GM18909 (cell line): ENCODE data around the gene PHAX.
"Not testable (repeated sequence)": the region's sequence is repeated elsewhere in the genome, so short reads cannot be mapped to it uniquely, and the experiment has no call there.

ENCODE experiments used
- ATAC-seq: cut with Tn5 transposase; IDR thresholded peaks from one replicate; pipeline ENCODE4 v1.9.1; 2021; ENCODE audit warnings: mild to moderate bottlenecking; ENCODE audit not compliant: unreplicated experiment, poor library complexity

The PHAX gene

GRCh38 chr5:126599971-126600630, 646 bp upstream of the PHAX start:
- ATAC-seq, result not testable (repeated sequence)

- ATAC-seq, result no peak
Observed at GRCh38 chr5:126603402-126603991, 2.8 kb downstream of the PHAX start.

DNA sequence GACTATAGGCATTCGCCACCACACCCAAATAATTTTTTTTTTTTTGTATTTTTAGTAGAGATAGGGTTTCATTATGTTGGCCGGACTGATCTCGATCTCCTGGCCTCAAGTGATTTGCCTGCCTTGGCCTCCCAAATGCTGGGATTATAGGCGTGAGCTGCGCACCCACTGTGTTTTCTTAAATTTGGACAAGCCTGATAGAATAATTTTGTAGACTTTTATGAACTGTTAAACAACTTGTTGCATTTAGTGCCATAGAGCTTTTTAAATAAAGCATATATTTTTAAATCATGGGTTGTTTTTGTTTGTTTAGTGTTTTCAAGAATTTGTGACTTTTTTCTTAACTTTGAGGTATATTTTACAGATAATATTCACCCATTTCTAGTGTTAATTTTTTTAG, 4.8 kb downstream of the PHAX start:
- ATAC-seq, result no peak

DNA sequence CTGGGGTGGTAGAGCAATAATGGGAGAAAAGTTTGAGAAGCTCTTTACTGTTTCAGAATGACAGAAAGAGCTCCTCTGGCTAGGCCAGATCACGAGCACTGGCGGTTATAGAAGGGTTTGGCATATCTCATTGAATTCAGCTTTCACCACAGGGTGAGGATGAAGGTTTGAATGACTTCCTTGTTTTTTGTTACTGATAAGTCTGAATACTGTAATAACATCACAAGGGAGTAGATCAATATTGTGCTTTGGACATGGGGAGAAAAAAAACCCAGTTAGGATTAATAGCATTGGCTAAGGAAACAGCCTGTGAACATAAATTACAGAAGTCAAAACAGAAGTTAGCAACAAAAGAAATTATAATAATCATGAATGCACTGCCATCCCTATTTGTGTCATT, 9.4 kb downstream of the PHAX start:
- ATAC-seq, result no peak

DNA sequence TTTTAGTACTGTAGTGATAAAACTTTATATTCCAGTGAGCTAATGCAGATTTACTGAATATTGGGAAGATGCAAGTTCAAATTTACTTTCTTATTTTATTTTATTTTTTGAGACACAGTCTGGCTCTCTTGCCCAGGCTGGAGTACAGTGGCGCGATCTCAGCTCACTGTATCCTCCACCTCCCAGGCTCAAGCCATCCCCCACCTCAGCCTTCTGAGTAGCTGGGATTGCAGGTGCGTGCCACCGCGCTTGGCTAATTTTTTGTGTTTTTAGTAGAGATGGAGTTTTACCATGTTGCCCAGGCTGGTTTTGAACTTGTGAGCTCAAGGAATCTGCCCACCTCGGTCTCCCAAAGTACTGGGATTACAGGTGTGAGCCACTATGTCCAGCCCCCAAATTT, 9.9 kb downstream of the PHAX start:
- ATAC-seq, result no peak

DNA sequence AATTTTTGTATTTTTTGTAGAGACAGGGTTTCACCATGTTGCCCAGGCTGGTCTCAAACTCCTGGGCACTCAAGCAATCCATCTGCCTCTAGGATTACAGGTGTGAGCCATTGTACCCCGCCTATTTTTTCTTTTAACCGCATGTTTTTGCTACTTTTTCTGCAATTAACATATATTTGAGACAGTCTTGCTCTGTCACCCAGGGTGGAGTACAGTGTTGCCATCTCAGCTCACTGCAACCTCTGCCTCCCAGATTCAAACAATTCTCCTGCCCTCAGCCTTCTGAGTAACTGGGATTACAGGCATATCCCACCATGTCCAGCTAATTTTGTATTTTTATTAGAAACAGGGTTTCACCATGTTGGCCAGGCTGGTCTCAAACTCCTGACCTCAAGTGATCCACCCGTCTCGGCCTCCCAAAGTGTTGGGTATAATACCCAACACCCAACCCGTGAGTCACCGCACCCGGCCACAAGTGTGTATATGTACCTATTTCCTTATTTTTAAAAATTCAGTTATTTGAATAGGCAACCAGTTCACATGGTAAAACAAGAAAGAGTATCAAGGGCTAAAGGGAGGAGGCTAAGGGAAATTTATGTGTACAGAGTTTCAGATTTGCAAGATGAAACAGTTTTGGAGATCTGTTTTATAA, 13.3 kb downstream of the PHAX start:
- ATAC-seq, result no peak

- peak; percentile 98 for ATAC-seq
Observed at GRCh38 chr5:126615286-126615685, 14.5 kb downstream of the PHAX start.

GRCh38 chr5:126617603-126618002, 16.9 kb downstream of the PHAX start:
- ATAC-seq, result not testable (repeated sequence)

DNA sequence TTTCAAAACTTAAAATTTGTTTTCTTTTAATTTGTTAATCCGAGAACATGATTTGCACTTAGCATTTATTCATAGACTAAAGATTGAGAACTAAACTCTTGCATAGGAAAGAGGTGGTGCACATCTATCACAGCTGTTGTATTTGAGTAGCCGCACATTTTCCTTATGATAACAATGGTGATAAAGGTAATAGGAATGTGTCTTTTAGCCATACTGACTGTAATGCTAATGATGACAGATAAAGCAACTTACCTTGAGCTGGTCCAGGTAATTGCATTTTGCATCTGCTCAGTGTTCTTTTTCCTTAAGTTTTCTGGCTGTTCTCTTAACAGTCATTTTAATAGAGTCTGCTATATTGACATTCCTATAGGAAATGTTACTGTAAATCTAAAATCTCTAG, 19.0 kb downstream of the PHAX start:
- no peak for ATAC-seq

DNA sequence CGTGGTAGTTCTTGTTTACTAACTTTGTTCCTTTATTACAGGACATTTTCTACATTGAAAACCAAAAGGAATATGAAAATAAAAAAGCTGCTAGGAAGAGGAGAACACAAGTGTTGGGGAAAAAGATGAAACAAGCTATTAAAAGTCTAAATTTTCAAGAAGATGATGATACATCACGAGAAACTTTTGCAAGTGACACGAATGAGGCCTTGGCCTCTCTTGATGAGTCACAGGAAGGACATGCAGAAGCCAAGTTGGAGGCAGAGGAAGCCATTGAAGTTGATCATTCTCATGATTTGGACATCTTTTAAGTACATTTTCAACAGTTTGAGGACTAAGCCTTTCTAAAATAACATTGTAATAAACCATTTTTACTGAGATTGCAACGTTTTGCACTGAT, 23.8 kb downstream of the PHAX start:
- ATAC-seq, result no peak

DNA sequence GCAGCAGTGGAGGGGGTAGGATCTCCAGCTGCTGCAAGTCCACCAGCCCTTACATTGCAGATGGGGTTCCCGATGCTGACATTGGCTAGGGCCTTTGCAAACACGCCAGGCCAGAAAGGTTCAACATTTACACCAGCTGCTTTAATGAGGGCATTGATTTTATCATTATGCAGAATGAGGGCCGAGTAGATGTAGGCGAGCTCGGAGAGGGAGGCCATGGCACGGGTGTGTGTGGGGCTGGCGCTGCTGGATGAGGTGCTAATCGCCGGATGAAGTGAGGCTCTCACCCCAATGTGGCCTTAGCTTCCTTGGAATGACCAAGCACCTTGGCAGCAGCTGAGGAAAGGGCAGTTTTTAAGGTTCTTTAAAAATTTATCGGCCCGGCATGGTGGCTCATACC, 27.4 kb downstream of the PHAX start:
- ATAC-seq, result no peak

DNA sequence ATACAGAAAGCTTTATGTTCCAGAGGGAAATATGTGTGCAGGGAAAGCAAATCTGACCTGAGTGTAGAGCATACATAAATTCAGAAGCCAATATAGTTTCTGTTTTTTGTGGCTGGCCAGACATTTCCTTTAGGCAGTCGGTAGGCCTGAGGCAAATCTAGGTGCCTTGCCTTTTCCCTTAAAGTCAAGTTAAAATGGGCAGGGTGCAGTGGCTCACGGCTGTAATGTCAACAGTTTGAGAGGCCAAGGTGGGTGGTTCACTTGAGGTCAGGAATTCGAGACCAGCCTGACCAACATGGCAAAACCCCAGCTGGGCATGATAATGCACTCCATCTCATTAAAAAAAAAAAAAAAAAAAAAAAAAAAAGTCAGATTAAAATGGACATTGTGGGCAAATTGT, 31.2 kb downstream of the PHAX start:
- no peak for ATAC-seq

GRCh38 chr5:126633552-126633951, 32.8 kb downstream of the PHAX start:
- no peak for ATAC-seq

GRCh38 chr5:126635585-126635984, 34.8 kb downstream of the PHAX start:
- ATAC-seq, result no peak

GRCh38 chr5:126636956-126637355, 36.2 kb downstream of the PHAX start:
- ATAC-seq, result no peak

DNA sequence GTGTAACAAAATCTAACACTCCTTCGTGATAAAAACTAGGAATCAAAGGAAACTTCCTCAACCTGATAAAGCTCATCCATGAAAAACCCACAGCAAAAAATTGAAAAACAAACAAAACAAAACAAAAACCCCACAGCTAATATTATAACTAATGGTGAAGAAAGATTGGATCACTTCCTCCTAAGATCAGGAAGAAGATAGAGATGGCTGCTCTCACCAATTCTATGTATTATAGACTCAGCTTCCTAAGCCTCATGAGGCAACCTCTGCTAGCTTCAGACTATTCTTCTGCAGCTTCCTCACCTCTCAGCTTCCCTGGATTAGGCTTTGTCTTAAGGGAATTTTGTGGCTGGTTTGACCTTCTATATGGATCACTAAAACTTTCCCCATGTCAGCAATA, 40.1 kb downstream of the PHAX start:
- peak; percentile 29 for ATAC-seq

DNA sequence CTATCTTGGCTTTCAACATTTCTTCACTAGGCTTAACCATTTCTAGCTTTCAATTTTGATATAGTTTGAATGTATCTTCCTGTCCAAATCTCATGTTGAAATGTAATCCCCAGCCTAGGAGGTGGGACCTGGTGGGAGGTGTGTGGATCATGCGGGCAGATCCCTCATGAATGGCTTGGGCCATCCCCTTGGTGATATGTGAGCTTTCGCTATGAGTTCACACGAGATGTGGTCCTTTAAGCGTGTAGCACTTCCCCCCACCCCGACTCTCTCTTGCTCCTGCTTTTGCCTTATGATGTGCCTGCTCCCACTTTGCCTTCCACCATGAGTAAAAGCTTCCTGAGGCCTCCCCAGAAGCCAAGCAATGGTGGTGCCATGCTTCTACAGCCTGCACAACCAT, 40.6 kb downstream of the PHAX start:
- peak; percentile 61 for ATAC-seq

- no peak for ATAC-seq
Observed at GRCh38 chr5:126645132-126645531, 44.4 kb downstream of the PHAX start.

GRCh38 chr5:126647071-126647470, 46.3 kb downstream of the PHAX start:
- ATAC-seq, result no peak

DNA sequence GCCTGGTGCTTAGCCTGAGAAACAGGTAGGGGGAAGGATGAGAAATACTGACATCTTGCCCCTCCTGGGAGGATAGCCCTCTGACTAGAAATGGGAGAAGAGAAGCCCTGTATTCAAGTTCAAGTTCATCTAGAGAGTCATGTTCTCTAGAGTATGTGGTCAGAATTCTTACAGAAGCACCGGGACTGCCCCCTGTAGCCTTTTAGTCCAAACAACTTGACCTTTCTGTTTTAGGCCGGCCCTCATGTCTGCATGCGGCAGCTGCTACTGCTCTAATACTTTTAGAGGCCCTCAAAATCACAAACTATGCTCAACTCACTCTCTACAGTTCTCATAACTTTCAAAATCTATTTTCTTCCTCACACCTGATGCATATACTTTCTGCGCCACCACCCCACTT, 47.7 kb downstream of the PHAX start:
- no peak for ATAC-seq

DNA sequence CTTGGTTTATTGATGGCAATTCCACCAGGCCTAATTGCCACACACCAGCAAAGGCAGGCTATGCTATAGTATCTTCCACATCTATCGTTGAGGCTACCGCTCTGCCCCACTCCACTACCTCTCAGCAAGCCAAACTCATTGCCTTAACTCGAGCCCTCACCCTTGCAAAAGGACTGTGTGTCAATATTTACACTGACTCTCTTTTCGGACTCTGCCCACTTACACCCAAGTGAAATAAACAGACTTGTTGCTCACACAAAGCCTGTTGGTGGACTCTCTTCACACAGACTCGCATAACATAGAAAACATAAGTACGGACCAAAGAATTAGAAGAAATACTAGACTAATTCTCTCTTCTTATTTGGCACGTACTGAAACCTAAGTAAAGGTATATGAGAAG, 48.3 kb downstream of the PHAX start:
- not testable (repeated sequence) for ATAC-seq

GRCh38 chr5:126649709-126650108, 49.0 kb downstream of the PHAX start:
- not testable (repeated sequence) for ATAC-seq
